ENCODE results near the gene TP53TG5. TPM values are rescaled to one million over a fixed set of nuclear protein-coding genes. Genes with fewer than 3 reads are reported as not detected.

The TP53TG5 gene
- total RNA-seq, 1 donor, result 0.09 TPM

GRCh38 chr20:45342855-45343531 lies 35.1 kb downstream of the TP53TG5 start:
- TF ChIP-seq CTCF (IDR thresholded peaks at IDR 0.05; ENCODE audit: insufficient read depth, low read length), result no peak
- H3K4me3 ChIP-seq (ENCODE audit: low read depth, low read length), result no peak overlapping the region
- no peak for DNase-seq (ENCODE audit: low read depth)

GRCh38 chr20:45341939-45342854 lies 35.9 kb downstream of the TP53TG5 start:
- peak; percentile 67 for DNase-seq (ENCODE audit: low read depth)
- peak overlapping the region; percentile 43 for H3K4me3 ChIP-seq (ENCODE audit: low read depth, low read length)
- TF ChIP-seq CTCF (IDR thresholded peaks at IDR 0.05; ENCODE audit: insufficient read depth, low read length), result no peak

- no peak for DNase-seq (ENCODE audit: low read depth)
- peak overlapping the region; percentile 43 for H3K4me3 ChIP-seq (ENCODE audit: low read depth, low read length)
- no peak for TF ChIP-seq CTCF (IDR thresholded peaks at IDR 0.05; ENCODE audit: insufficient read depth, low read length)
These were observed 36.6 kb downstream of the TP53TG5 start for GRCh38 chr20:45341579-45341938.

GRCh38 chr20:45340951-45341350 lies 37.2 kb downstream of the TP53TG5 start:
- no peak for TF ChIP-seq CTCF (IDR thresholded peaks at IDR 0.05; ENCODE audit: insufficient read depth, low read length)
- H3K4me3 ChIP-seq (ENCODE audit: low read depth, low read length), result no peak overlapping the region
- no peak for DNase-seq (ENCODE audit: low read depth)

DNA sequence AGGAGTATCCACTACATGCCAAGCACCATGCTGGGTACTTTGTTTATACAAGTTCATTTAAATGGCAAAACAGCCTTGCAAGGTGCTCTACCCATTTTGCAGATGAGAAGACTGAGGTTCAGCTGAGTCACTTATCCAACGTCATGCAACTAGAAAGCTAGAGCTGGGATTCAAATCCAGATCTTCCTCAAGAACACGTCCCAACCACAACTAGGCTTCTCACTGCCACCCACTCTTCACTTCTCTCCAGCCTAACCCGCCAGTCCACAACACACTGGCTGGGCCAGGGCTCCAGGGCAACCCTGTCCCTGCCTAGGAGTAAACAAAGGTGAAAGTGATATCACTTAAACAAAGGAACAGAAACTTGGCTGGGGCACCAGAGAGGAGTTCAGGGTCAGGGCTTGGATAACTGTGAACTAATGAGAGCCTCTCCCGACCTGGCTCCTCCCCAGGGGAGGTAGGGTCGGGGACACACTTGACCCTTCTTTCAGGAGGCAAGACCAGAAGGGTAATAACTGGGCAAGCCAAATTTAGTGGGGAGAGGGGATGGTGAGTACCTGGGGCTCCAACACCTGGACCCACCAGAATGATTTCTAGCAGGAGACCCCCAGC lies 37.8 kb downstream of the TP53TG5 start:
- H3K4me3 ChIP-seq (ENCODE audit: low read depth, low read length), result no peak overlapping the region
- TF ChIP-seq CTCF (IDR thresholded peaks at IDR 0.05; ENCODE audit: insufficient read depth, low read length), result no peak

GRCh38 chr20:45339799-45340198 lies 38.3 kb downstream of the TP53TG5 start:
- no peak for DNase-seq (ENCODE audit: low read depth)
- TF ChIP-seq CTCF (IDR thresholded peaks at IDR 0.05; ENCODE audit: insufficient read depth, low read length), result no peak
- H3K4me3 ChIP-seq (ENCODE audit: low read depth, low read length), result no peak overlapping the region

More for the DNA sequence above, 37.8 kb downstream of the TP53TG5 start:
- DNase-seq (ENCODE audit: low read depth), result no peak
